SK-N-SH treated with all-trans-retinoic acid at 6 μM for 48 hours (cell line): ENCODE measurements around the gene RPS19.

ENCODE experiments used
- ATAC-seq: fragments of 200-7000 bp; cut with Tn5 transposase; 3 replicates; pipeline ENCODE4 v1.9.1; 2020; ENCODE audit warnings: mild to moderate bottlenecking, moderate library complexity
- ARNTL ChIP-seq: fragments of 450-650 bp; formaldehyde crosslinking; IDR thresholded peaks from 2 replicates; pipeline ENCODE4 v1.5.0; 2020; ENCODE audit warnings: low read depth, mild to moderate bottlenecking, moderate library complexity, borderline replicate concordance
- BACH2 ChIP-seq: fragments of 250-450 bp; sonication (Bioruptor Pico); IDR thresholded peaks from 2 replicates; pipeline ENCODE4 v1.9.0; 2021; ENCODE audit warnings: mild to moderate bottlenecking, borderline replicate concordance
- CSDC2 ChIP-seq: fragments of 250-450 bp; sonication (Bioruptor Pico); IDR thresholded peaks from 2 replicates; pipeline ENCODE4 v1.5.0; 2020; ENCODE audit warnings: mild to moderate bottlenecking, moderate library complexity
- ESRRG ChIP-seq: fragments of 250-450 bp; sonication (Bioruptor Pico); IDR thresholded peaks from 2 replicates; pipeline ENCODE4 v1.6.1; 2021; ENCODE audit warnings: mild to moderate bottlenecking
- GLIS3 ChIP-seq: fragments of 250-450 bp; sonication (Bioruptor Pico); IDR thresholded peaks from 2 replicates; pipeline ENCODE4 v1.5.0; 2020; ENCODE audit warnings: mild to moderate bottlenecking, moderate library complexity
- ISL1 ChIP-seq: fragments of 250-450 bp; sonication (Bioruptor Pico); IDR thresholded peaks from 2 replicates; pipeline ENCODE4 v2.1.2; 2022; ENCODE audit warnings: mild to moderate bottlenecking, moderate library complexity
- OSR1 ChIP-seq: fragments of 250-450 bp; sonication (Bioruptor Pico); IDR thresholded peaks from 2 replicates; pipeline ENCODE4 v1.8.0; 2022; ENCODE audit warnings: moderate library complexity, mild to moderate bottlenecking, inconsistent platforms
- PPARA ChIP-seq: fragments of 250-450 bp; sonication (Bioruptor Pico); IDR thresholded peaks from 2 replicates; pipeline ENCODE4 v1.5.0; 2020; ENCODE audit warnings: mild to moderate bottlenecking, borderline replicate concordance
- RARB ChIP-seq: fragments of 250-450 bp; sonication (Bioruptor Pico); IDR thresholded peaks from 2 replicates; pipeline ENCODE4 v1.8.0; 2021; ENCODE audit warnings: mild to moderate bottlenecking, moderate library complexity
- SNAI2 ChIP-seq: fragments of 250-450 bp; sonication (Bioruptor Pico); IDR thresholded peaks from 2 replicates; pipeline ENCODE4 v1.5.0; 2020; ENCODE audit warnings: mild to moderate bottlenecking, moderate library complexity
- TCF4 ChIP-seq: fragments of 250-450 bp; sonication (Bioruptor Pico); IDR thresholded peaks from 2 replicates; pipeline ENCODE4 v1.8.0; 2021; ENCODE audit warnings: mild to moderate bottlenecking, moderate library complexity, borderline replicate concordance
- ZC3H10 ChIP-seq: fragments of 250-450 bp; sonication (Bioruptor Pico); IDR thresholded peaks from 2 replicates; pipeline ENCODE4 v1.5.1; 2021; ENCODE audit warnings: mild to moderate bottlenecking, moderate library complexity
- ZFP3 ChIP-seq: fragments of 250-450 bp; sonication (Bioruptor Pico); IDR thresholded peaks from 2 replicates; pipeline ENCODE4 v1.5.0; 2020; ENCODE audit warnings: mild to moderate bottlenecking, moderate library complexity
- ZFP30 ChIP-seq: fragments of 450-650 bp; formaldehyde crosslinking; IDR thresholded peaks from 2 replicates; pipeline ENCODE4 v1.5.0; 2022; ENCODE audit warnings: mild to moderate bottlenecking, moderate library complexity
- ZNF565 ChIP-seq: fragments of 450-650 bp; formaldehyde crosslinking; conservative IDR thresholded peaks from 2 replicates; pipeline ENCODE4 v1.5.0; 2020; ENCODE audit warnings: low read depth, mild to moderate bottlenecking, moderate library complexity
- ZNF70 ChIP-seq: fragments of 450-650 bp; formaldehyde crosslinking; IDR thresholded peaks from 2 replicates; pipeline ENCODE4 v1.5.0; 2020; ENCODE audit warnings: mild to moderate bottlenecking, moderate library complexity
- ZNF8 ChIP-seq: fragments of 450-650 bp; formaldehyde crosslinking; IDR thresholded peaks from 2 replicates; pipeline ENCODE4 v1.5.0; 2020; ENCODE audit warnings: mild to moderate bottlenecking, moderate library complexity
- TF ChIP-seq, protein P1 (sequence below): fragments of 250-450 bp; sonication (Bioruptor Pico); IDR thresholded peaks from 2 replicates; pipeline ENCODE4 v1.5.1; 2020; ENCODE audit warnings: low read depth, mild to moderate bottlenecking, moderate library complexity
- TF ChIP-seq, protein P2 (sequence below): fragments of 250-450 bp; sonication (Bioruptor Pico); IDR thresholded peaks from 2 replicates; pipeline ENCODE4 v1.5.1; 2021; ENCODE audit warnings: mild to moderate bottlenecking, moderate library complexity
- TF ChIP-seq, protein P3 (sequence below): fragments of 250-450 bp; sonication (Bioruptor Pico); IDR thresholded peaks from 2 replicates; pipeline ENCODE4 v1.5.0; 2020; ENCODE audit warnings: mild to moderate bottlenecking, moderate library complexity
- TF ChIP-seq, protein P4 (sequence below): fragments of 250-450 bp; sonication (Bioruptor Pico); IDR thresholded peaks from 2 replicates; pipeline ENCODE4 v1.8.0; 2020; ENCODE audit warnings: mild to moderate bottlenecking, moderate library complexity, borderline replicate concordance

Gene RPS19

DNA sequence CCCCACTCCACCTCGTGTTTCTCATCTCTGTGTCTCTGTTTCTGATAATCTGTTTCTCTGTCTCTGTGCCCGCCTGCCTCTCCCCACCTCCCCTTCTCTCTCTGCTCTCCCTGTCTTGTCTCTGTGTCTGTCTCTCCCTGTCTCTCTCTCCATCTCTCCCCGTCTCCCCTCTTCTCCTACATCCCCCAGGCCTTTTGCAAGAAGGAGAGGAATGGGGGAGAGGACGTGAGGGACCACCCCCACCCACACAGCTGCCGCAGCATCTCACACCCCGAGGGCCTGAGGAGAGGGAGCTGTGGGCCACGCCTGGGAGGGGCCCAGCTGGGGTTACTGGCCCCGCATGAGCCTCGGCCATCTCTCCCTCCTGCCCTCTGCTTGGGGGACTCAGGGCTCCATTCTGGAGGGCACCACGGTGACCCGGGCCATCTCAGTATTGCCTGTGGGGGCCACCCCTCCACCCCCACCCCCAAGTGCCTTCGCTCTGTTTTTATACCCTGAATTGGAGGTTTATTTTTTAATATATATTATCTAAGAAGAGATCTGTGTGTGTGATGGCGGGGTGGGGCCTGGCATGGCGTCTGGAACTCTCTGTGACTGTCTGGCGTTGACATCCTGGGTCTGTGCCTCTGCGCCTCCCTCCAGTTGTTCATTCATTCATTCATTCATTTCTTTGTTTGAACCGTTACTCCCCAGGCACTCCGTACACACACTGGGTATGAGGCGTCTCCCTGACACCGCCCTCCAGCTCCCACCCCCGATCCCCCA, 47.0 kb downstream of the RPS19 start:
- ATAC-seq: no peak
- TF ChIP-seq, protein P1, sequence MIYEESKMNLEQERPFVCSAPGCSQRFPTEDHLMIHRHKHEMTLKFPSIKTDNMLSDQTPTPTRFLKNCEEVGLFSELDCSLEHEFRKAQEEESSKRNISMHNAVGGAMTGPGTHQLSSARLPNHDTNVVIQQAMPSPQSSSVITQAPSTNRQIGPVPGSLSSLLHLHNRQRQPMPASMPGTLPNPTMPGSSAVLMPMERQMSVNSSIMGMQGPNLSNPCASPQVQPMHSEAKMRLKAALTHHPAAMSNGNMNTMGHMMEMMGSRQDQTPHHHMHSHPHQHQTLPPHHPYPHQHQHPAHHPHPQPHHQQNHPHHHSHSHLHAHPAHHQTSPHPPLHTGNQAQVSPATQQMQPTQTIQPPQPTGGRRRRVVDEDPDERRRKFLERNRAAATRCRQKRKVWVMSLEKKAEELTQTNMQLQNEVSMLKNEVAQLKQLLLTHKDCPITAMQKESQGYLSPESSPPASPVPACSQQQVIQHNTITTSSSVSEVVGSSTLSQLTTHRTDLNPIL (CRISPR knock-in tag): no peak
- TF ChIP-seq ZFP30 (no peak), SNAI2 (no peak)

DNA sequence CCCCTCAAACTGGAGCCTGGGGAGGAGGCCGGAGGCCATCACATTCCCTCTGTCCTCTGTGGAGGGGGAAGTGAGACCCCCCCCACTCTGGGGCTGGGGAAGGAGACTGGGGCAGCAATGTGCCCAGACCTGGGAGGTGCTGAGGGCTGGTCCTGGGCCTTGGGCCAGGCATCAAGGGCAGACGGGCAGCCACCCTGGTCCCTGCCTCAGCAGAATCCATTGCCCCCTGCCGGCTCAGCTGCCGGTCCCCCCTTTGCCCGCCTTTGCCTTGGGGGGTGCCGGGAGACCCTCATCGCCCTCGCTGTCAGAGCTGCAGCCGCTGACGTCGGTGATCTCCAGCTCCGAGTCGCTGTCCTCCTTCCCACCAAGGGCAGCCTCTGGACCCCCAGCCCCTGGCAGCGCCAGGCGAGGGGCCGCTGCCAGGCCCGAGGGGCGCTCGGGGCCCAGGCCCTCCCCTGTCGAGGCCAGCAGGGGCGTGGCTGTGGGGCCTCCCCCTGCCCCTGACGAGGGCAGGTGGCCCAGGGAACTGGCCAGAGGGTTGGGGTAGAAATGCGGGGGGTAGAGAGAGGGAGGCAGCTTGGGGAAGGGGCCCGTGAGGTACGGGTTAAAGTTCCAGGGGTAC, 48.0 kb downstream of the RPS19 start:
- no peak for ATAC-seq
- TF ChIP-seq OSR1 (CRISPR knock-in tag): no peak
- no peak for TF ChIP-seq ESRRG

DNA sequence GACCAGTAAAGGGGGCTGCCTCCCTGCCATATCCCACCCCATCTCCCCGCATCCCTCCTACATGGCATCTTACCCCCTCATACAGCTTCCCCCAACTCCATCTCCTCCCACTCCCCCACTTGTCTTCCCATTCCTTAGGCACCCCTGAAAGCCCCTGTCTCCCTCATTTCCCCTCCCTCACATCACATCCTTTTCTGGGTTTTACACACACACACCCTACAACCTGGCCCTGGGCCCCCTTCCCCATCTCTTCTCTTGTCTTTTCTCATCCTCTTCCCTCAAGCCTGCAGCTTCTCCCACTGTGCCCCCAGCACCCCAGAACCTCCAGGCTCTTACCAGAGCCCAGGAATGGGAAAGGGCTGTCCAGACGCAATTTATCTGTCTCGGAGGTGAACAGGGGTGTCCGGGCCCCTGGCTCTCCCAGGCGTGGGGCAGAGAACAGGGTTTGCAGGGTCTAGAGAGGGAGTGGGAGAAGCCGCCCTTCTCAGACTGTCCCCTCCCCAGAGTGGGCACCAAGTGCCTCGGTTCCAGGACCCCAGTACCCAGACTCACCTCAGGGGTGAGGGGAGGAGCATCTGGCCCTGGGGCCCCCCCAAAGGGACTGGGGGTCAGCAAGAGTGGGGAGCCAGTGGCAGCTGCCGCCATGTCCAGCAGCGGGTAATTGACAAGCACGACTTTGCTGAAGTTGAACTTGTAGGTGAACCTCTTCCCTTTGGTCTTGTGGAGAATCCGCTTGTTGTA, 48.8 kb downstream of the RPS19 start:
- no peak for ATAC-seq
- TF ChIP-seq ZNF70 (CRISPR knock-in tag) (no peak), ESRRG (no peak), ZFP3 (no peak), ZNF8 (CRISPR knock-in tag) (no peak), TCF4 (CRISPR knock-in tag) (no peak), ZFP30 (no peak), CSDC2 (CRISPR knock-in tag) (no peak), BACH2 (CRISPR knock-in tag) (no peak)
- TF ChIP-seq, protein P1 (CRISPR knock-in tag): no peak
- TF ChIP-seq, protein P2, sequence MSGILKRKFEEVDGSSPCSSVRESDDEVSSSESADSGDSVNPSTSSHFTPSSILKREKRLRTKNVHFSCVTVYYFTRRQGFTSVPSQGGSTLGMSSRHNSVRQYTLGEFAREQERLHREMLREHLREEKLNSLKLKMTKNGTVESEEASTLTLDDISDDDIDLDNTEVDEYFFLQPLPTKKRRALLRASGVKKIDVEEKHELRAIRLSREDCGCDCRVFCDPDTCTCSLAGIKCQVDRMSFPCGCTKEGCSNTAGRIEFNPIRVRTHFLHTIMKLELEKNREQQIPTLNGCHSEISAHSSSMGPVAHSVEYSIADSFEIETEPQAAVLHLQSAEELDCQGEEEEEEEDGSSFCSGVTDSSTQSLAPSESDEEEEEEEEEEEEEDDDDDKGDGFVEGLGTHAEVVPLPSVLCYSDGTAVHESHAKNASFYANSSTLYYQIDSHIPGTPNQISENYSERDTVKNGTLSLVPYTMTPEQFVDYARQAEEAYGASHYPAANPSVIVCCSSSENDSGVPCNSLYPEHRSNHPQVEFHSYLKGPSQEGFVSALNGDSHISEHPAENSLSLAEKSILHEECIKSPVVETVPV (CRISPR knock-in tag): no peak

DNA sequence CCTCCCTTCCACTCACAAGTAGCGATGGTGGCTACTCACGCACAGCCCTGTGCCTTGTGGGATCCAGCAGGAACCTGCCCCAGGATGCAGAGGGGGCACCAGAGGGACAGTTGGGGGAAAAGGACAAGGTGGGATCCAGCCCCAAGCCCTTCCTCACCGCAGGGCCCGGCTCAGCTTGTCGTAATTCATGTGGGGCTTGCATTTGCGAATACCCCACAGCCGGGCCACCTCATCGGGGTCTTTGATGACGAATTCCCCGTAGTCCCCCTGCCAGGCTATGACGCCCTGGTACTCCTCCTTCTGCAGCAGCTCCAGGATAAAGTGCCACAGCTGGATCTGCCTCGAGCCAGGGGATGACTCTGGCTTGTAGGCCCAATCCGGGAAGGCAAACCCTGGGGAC, 49.7 kb downstream of the RPS19 start:
- no peak for TF ChIP-seq PPARA (CRISPR knock-in tag)
- no peak for TF ChIP-seq TCF4 (CRISPR knock-in tag)
- no peak for TF ChIP-seq GLIS3 (CRISPR knock-in tag)
- TF ChIP-seq, protein P3, sequence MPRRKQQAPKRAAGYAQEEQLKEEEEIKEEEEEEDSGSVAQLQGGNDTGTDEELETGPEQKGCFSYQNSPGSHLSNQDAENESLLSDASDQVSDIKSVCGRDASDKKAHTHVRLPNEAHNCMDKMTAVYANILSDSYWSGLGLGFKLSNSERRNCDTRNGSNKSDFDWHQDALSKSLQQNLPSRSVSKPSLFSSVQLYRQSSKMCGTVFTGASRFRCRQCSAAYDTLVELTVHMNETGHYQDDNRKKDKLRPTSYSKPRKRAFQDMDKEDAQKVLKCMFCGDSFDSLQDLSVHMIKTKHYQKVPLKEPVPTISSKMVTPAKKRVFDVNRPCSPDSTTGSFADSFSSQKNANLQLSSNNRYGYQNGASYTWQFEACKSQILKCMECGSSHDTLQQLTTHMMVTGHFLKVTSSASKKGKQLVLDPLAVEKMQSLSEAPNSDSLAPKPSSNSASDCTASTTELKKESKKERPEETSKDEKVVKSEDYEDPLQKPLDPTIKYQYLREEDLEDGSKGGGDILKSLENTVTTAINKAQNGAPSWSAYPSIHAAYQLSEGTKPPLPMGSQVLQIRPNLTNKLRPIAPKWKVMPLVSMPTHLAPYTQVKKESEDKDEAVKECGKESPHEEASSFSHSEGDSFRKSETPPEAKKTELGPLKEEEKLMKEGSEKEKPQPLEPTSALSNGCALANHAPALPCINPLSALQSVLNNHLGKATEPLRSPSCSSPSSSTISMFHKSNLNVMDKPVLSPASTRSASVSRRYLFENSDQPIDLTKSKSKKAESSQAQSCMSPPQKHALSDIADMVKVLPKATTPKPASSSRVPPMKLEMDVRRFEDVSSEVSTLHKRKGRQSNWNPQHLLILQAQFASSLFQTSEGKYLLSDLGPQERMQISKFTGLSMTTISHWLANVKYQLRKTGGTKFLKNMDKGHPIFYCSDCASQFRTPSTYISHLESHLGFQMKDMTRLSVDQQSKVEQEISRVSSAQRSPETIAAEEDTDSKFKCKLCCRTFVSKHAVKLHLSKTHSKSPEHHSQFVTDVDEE (CRISPR knock-in tag): no peak
- no peak for TF ChIP-seq SNAI2
- TF ChIP-seq BACH2 (CRISPR knock-in tag): no peak
- no peak for TF ChIP-seq OSR1 (CRISPR knock-in tag)
- no peak for TF ChIP-seq ZNF8 (CRISPR knock-in tag)
- TF ChIP-seq RARB (CRISPR knock-in tag): no peak
- no peak for TF ChIP-seq ZC3H10 (CRISPR knock-in tag)
- no peak for TF ChIP-seq ZNF70 (CRISPR knock-in tag)
- no peak for TF ChIP-seq CSDC2 (CRISPR knock-in tag)
- TF ChIP-seq, protein P4, sequence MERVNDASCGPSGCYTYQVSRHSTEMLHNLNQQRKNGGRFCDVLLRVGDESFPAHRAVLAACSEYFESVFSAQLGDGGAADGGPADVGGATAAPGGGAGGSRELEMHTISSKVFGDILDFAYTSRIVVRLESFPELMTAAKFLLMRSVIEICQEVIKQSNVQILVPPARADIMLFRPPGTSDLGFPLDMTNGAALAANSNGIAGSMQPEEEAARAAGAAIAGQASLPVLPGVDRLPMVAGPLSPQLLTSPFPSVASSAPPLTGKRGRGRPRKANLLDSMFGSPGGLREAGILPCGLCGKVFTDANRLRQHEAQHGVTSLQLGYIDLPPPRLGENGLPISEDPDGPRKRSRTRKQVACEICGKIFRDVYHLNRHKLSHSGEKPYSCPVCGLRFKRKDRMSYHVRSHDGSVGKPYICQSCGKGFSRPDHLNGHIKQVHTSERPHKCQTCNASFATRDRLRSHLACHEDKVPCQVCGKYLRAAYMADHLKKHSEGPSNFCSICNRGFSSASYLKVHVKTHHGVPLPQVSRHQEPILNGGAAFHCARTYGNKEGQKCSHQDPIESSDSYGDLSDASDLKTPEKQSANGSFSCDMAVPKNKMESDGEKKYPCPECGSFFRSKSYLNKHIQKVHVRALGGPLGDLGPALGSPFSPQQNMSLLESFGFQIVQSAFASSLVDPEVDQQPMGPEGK (CRISPR knock-in tag): no peak
- no peak for TF ChIP-seq ARNTL
- no peak for TF ChIP-seq ZFP3
- TF ChIP-seq ISL1 (CRISPR knock-in tag): no peak
- no peak for TF ChIP-seq ZNF565 (CRISPR knock-in tag)
- ATAC-seq: no peak
